Measurements from ENCODE around the gene IL17B. TPM values are rescaled to one million over a fixed set of nuclear protein-coding genes. Genes with fewer than 3 reads are reported as not detected.

IL17B gene
- total and polyA plus RNA-seq, 2 of the 13 experiments (the other 11 are each of a cell fraction or from before 2014, with no cell fraction given): 0.29 to 2.6 TPM

GRCh38 chr5:149425729-149426128 lies 46.6 kb upstream of the IL17B start (continued):
- TF ChIP-seq ARID4A (CRISPR knock-in tag; IDR thresholded peaks at IDR 0.05; ENCODE audit: borderline replicate concordance) (no peak), ZBTB14 (CRISPR knock-in tag; IDR thresholded peaks at IDR 0.05) (no peak), HDAC1 (CRISPR knock-in tag; IDR thresholded peaks at IDR 0.05) (no peak), ZNF780A (CRISPR knock-in tag; IDR thresholded peaks at IDR 0.05) (no peak), NONO (IDR thresholded peaks at IDR 0.05) (no peak), NONO (CRISPR knock-in tag; conservative IDR thresholded peaks at IDR 0.05) (no peak), CSRNP1 (CRISPR knock-in tag; IDR thresholded peaks at IDR 0.05) (no peak), SNAPC4 (CRISPR knock-in tag; IDR thresholded peaks at IDR 0.05) (no peak), ZBTB21 (CRISPR knock-in tag; IDR thresholded peaks at IDR 0.05) (no peak), TAF15 (IDR thresholded peaks at IDR 0.05; ENCODE audit: low read depth, low read length, poor library complexity, severe bottlenecking) (no peak)
